AG04450 (cell line): ENCODE measurements around the gene AVP. TPM values are rescaled to one million over a fixed set of nuclear protein-coding genes. Genes with fewer than 3 reads are reported as not detected.

Source experiments
- CTCF ChIA-PET: fragments of 300-600, 350-600 bp; formaldehyde crosslinking; extraction: SDS; loops from one replicate; lab custom pipeline; 2022; ENCODE audit warnings: antibody characterized with exemption, inconsistent platforms; lab: Charles Lee
- POLR2A ChIA-PET: fragments of 350-600 bp; formaldehyde crosslinking; extraction: SDS; loops from one replicate; lab custom pipeline; 2021; ENCODE audit warnings: antibody characterized with exemption, inconsistent platforms; lab: Yijun Ruan, JAX
- DNase-seq: peaks from one replicate; pipeline ENCODE4 v3.0.0-alpha.2; 2011; ENCODE audit warnings: low read depth, low spot score
- H3K27ac ChIP-seq: one replicate; pipeline ENCODE4 v1.5.1; 2012; ENCODE audit warnings: low read depth, low read length, control low read depth
- H3K27me3 ChIP-seq: one replicate; pipeline ENCODE4 v1.6.0; 2012; ENCODE audit warnings: low read length; ENCODE audit not compliant: control insufficient read depth, insufficient read depth
- H3K4me3 ChIP-seq: 2 replicates; pipeline ENCODE4 v1.5.1; 2011; ENCODE audit warnings: mild to moderate bottlenecking, low read depth, low read length, control low read depth
- H3K9me3 ChIP-seq: 2 replicates; pipeline ENCODE4 v1.5.1; 2012; ENCODE audit warnings: low read length; ENCODE audit not compliant: control insufficient read depth, insufficient read depth
- polyA plus RNA-seq: library from polyadenylated mRNA; depleted of rRNA; stranded (reverse); fragments of >200 nt; gene quantifications from 2 replicates; pipeline ENCODE4 v1.2.3, GENCODE V29; 2011
- TF ChIP-seq, protein P1 (sequence below): IDR thresholded peaks from 2 replicates; pipeline ENCODE4 v1.5.1; 2011; ENCODE audit warnings: low read depth, low read length, control low read depth, inconsistent platforms

AVP gene
- polyA plus RNA-seq, 1 experiment: not detected

DNA sequence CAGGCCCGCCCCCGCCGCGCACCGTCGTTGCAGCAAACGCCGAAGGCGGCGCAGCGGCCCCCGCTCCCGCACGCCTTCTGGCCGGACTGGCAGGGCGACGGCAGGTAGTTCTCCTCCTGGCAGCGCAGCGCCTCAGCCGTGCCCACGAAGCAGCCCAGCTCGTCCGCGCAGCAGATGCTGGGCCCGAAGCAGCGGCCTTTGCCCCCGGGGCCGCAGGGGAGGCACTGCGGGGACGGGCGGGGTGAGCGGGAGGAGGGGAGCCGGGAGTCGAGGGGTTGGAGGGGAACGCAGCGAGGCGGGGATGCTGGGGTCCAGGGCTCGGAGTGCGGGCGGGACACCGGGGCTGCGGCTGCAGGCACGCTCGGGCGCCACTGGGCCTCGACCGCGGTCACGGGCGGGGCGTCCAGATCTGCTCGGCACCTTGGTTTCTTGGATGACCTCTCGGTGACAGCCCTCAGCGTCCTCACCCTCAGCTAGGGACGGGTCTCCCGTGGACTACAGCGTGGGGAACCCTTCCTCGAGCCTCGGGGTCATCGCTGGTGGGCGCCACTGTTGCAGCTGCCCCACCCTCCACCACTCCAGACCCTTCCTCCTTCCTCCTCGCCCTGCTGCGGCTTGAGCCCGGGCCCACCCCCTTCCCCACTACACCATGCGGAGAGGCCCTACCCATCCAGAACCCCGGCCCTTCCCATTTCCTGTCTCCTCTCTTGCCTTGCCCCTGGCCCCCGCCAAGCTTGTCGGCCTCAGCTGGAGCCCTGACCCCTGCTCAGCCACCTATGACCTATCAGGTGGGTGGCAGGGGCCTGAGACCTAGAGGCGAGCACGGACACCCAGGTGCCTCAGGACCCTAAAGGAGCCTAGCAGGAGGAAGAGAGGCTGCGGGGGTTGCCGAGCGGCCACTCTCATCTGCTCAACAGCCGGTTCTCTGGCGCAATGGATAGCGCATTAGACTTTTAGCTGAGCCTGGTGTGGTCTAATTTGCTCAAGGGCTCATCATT, 1.3 kb downstream of the AVP start:
- POLR2A ChIA-PET: no interaction called here
- Histone ChIP-seq H3K27me3 (peaks cover 47% of the 10 kb centered on the region), H3K4me3 (no peak overlapping the region), H3K27ac (no peak overlapping the region), H3K9me3 (no peaks in the 10 kb centered on the region; the same call in 1 of the 2 replicates)
- TF ChIP-seq, protein P1, sequence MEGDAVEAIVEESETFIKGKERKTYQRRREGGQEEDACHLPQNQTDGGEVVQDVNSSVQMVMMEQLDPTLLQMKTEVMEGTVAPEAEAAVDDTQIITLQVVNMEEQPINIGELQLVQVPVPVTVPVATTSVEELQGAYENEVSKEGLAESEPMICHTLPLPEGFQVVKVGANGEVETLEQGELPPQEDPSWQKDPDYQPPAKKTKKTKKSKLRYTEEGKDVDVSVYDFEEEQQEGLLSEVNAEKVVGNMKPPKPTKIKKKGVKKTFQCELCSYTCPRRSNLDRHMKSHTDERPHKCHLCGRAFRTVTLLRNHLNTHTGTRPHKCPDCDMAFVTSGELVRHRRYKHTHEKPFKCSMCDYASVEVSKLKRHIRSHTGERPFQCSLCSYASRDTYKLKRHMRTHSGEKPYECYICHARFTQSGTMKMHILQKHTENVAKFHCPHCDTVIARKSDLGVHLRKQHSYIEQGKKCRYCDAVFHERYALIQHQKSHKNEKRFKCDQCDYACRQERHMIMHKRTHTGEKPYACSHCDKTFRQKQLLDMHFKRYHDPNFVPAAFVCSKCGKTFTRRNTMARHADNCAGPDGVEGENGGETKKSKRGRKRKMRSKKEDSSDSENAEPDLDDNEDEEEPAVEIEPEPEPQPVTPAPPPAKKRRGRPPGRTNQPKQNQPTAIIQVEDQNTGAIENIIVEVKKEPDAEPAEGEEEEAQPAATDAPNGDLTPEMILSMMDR: no peak
- CTCF ChIA-PET: interaction anchor here (0.8 kb wide), 1 partner anchor 30 kb away, joined by 3 read pairs; no protein-coding TSS in a partner anchor
- no peak for DNase-seq

DNA sequence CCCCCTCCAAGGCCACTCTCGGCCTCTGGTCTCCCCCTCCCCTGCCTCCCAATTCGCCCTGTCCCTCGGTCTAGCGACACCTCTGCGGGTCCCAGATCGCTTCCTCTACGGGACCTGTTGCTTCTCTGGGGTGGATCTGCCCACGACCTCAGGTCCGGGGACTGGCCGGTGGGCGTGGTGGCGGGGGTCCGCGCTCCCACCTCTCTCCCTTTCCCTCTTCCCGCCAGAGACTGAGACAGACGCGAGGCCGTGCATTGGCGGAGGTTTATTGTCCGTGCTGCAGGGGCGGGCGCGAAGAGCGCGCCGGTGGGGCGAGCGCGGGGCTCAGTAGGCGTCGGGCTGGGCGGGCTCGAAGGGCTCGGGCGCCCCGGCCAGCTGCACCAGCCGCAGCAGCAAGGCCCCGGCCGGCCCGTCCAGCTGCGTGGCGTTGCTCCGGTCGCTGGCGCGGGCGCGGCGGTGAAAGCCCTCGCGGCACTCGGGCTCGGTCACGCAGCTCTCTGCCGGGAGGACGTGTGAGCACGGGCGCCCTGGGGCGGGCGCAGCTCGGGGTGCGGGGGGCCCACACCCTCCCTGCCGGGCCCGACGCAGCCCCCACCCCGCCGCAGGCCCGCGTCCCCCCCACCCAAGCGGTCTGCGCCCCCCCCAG, 2.1 kb downstream of the AVP start:
- TF ChIP-seq, protein P1: no peak
- peaks cover 46% of the 10 kb centered on the region for H3K27me3 ChIP-seq
- CTCF ChIA-PET: no interaction called here
- H3K4me3 ChIP-seq: no peak overlapping the region
- POLR2A ChIA-PET: no interaction called here
- no peaks in the 10 kb centered on the region; the same call in 1 of the 2 replicates for H3K9me3 ChIP-seq
- no peak overlapping the region for H3K27ac ChIP-seq
- no peak for DNase-seq

DNA sequence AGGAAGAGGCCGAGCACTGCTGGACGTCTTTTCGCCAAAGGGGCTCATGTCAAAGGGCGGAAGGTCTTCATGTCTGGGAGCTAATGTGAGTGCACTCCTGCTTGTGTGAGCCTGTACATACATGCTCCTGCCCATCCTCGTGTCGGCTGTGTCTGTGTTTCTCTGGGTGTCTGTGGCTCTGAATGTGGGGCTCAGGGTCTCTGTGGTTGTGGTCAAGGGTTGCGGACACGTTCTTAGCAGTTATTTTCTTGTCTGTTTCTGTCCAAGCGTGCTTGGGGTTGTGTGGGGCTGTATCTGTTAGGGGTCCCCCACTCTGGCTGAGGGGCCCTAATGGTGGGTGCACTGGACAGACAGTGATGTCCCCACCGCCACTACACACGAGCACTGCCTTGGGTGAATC, 2.9 kb downstream of the AVP start:
- CTCF ChIA-PET: no interaction called here
- H3K4me3 ChIP-seq: no peak overlapping the region
- H3K27me3 ChIP-seq: peaks cover 46% of the 10 kb centered on the region
- no peak for DNase-seq
- POLR2A ChIA-PET: no interaction called here
- H3K27ac ChIP-seq: no peak overlapping the region
- TF ChIP-seq, protein P1: no peak
- no peaks in the 10 kb centered on the region; the same call in 1 of the 2 replicates for H3K9me3 ChIP-seq

DNA sequence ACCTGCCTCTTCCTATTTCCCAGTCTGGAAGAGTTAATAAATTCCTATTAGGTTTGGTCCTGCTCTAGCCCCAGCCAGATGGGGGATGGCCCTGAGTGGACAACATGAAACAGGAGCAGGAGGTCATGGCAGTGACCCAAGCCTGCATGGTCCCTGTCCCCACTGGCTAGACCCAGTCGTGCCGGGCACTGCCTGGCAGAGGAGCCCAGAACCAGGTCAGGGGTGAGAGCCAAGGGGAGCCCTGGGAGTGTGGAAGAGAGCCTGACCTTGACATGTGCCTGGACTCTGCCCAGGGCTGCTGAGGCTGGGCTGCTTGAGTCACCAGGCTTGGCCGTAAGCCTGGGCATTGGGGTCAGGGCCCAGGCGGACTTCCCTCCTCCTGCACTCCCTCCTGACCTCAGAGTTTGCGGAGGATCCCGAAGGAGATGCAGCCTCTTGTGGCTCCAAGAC, 3.6 kb downstream of the AVP start:
- no peaks in the 10 kb centered on the region; the same call in 1 of the 2 replicates for H3K9me3 ChIP-seq
- ChIA-PET CTCF (no interaction called here), POLR2A (no interaction called here)
- no peak overlapping the region for H3K27ac ChIP-seq
- H3K27me3 ChIP-seq: peaks cover 49% of the 10 kb centered on the region
- DNase-seq: no peak
- TF ChIP-seq, protein P1: no peak
- H3K4me3 ChIP-seq: no peak overlapping the region
